ENCODE data around the gene DGCR6.

DNA sequence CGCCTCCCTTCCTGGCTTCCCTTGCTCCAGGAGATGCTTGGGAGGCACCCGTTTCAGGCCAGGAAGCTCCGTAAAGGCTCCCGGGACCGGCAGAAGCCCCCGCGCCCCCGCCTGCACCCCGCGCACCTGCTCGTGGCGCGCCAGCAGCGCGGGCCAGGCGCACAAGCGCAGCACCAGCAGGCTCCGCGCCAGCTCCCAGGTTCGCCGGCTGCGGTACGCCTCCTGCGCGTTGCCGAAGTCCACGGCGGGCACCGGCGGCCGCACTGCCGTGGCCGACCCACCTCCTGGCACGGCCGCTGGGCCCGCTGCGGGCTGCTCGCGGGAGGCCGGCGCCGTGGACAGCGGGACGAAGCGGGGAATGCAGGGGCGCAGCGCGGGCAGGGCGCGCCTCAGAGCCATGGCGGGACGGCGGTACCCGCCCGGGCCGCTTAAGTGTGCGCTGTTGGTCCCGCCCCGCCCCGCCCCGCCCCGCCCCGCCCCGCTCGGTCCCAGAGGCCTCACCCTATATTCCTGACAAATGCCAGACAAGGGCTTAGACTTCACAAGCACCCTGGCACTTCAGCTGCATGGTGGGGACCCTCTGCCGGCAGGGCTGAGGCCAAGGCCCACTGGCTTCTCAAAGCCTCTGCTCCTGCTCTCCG, 29.9 kb downstream of the DGCR6 start, which contains the start of gene PRODH:
- TF ChIP-seq, protein P1, sequence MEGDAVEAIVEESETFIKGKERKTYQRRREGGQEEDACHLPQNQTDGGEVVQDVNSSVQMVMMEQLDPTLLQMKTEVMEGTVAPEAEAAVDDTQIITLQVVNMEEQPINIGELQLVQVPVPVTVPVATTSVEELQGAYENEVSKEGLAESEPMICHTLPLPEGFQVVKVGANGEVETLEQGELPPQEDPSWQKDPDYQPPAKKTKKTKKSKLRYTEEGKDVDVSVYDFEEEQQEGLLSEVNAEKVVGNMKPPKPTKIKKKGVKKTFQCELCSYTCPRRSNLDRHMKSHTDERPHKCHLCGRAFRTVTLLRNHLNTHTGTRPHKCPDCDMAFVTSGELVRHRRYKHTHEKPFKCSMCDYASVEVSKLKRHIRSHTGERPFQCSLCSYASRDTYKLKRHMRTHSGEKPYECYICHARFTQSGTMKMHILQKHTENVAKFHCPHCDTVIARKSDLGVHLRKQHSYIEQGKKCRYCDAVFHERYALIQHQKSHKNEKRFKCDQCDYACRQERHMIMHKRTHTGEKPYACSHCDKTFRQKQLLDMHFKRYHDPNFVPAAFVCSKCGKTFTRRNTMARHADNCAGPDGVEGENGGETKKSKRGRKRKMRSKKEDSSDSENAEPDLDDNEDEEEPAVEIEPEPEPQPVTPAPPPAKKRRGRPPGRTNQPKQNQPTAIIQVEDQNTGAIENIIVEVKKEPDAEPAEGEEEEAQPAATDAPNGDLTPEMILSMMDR (conservative IDR thresholded peaks at IDR 0.05), result no peak
- no peak for TF ChIP-seq ZFX (IDR thresholded peaks at IDR 0.05)

All from C4-2B (cell line).